T-helper 2 cell treated with Interferon-gamma antibody and Interleukin-4, amounts not matched to agents 5 μg/mL and 100 μg/mL, for 36 hours (primary cell): ENCODE measurements around the gene DOCK11.

Source experiments
- DNase-seq: peaks from one replicate; pipeline ENCODE4 v3.0.0; 2021; ENCODE audit warnings: low spot score
- H3K27ac Mint-ChIP-seq: one replicate; pipeline ENCODE4 v1.8.0; 2021; ENCODE audit warnings: mild to moderate bottlenecking, mixed read lengths
- H3K27me3 Mint-ChIP-seq: one replicate; pipeline ENCODE4 v1.8.0; 2021; ENCODE audit warnings: low read depth, mixed read lengths
- H3K36me3 Mint-ChIP-seq: one replicate; pipeline ENCODE4 v1.8.0; 2021; ENCODE audit warnings: low read depth, mixed read lengths
- H3K4me1 Mint-ChIP-seq: one replicate; pipeline ENCODE4 v1.8.0; 2021; ENCODE audit warnings: low read depth, mixed read lengths
- H3K4me3 Mint-ChIP-seq: one replicate; pipeline ENCODE4 v1.8.0; 2022; ENCODE audit warnings: mild to moderate bottlenecking, moderate library complexity, mixed read lengths
- H3K9me3 Mint-ChIP-seq: one replicate; pipeline ENCODE4 v1.8.0; 2021; ENCODE audit warnings: mixed read lengths

The DOCK11 gene

GRCh38 chrX:118530219-118530911, 34.8 kb downstream of the DOCK11 start:
- Mint-ChIP-seq H3K27me3 (no peaks in the 10 kb centered on the region), H3K4me3 (peak overlapping the region; percentile 88), H3K36me3 (peaks cover 25% of the 10 kb centered on the region), H3K4me1 (peaks cover 68% of the 10 kb centered on the region), H3K27ac (peak overlapping the region; percentile 97), H3K9me3 (no peaks in the 10 kb centered on the region)
- no peak for DNase-seq

- H3K4me1 Mint-ChIP-seq = peaks cover 64% of the 10 kb centered on the region
- H3K27ac Mint-ChIP-seq = peak overlapping the region; percentile 90
- H3K27me3 Mint-ChIP-seq = no peaks in the 10 kb centered on the region
- H3K36me3 Mint-ChIP-seq = peaks cover 15% of the 10 kb centered on the region
- no peak for DNase-seq
- H3K9me3 Mint-ChIP-seq = no peaks in the 10 kb centered on the region
- H3K4me3 Mint-ChIP-seq = peak overlapping the region; percentile 39
These were observed 39.3 kb downstream of the DOCK11 start for GRCh38 chrX:118534716-118535493.

- peak overlapping the region; percentile 65 for H3K4me3 Mint-ChIP-seq
- DNase-seq = no peak
- peak overlapping the region; percentile 90 for H3K27ac Mint-ChIP-seq
- no peaks in the 10 kb centered on the region for H3K9me3 Mint-ChIP-seq
- peaks cover 55% of the 10 kb centered on the region for H3K4me1 Mint-ChIP-seq
- H3K36me3 Mint-ChIP-seq = peaks cover 14% of the 10 kb centered on the region
- H3K27me3 Mint-ChIP-seq = no peaks in the 10 kb centered on the region
These were observed 40.6 kb downstream of the DOCK11 start for GRCh38 chrX:118536204-118536603.

- DNase-seq = peak; percentile 30
- H3K4me1 Mint-ChIP-seq = peaks cover 54% of the 10 kb centered on the region
These were observed 41.3 kb downstream of the DOCK11 start for GRCh38 chrX:118536687-118537461.

GRCh38 chrX:118538386-118538785, 42.8 kb downstream of the DOCK11 start:
- Mint-ChIP-seq H3K36me3 (peaks cover 12% of the 10 kb centered on the region), H3K4me1 (peaks cover 48% of the 10 kb centered on the region), H3K27me3 (no peaks in the 10 kb centered on the region), H3K4me3 (peak overlapping the region; percentile 26), H3K9me3 (no peaks in the 10 kb centered on the region), H3K27ac (no peak overlapping the region)
- no peak for DNase-seq

More at GRCh38 chrX:118536687-118537461, 41.3 kb downstream of the DOCK11 start:
- peaks cover 13% of the 10 kb centered on the region for H3K36me3 Mint-ChIP-seq
- no peaks in the 10 kb centered on the region for H3K27me3 Mint-ChIP-seq
- peak overlapping the region; percentile 65 for H3K4me3 Mint-ChIP-seq
- peak overlapping the region; percentile 90 for H3K27ac Mint-ChIP-seq
- H3K9me3 Mint-ChIP-seq = no peaks in the 10 kb centered on the region

GRCh38 chrX:118540342-118540741, 44.7 kb downstream of the DOCK11 start:
- no peak overlapping the region for H3K4me3 Mint-ChIP-seq
- DNase-seq = no peak
- no peak overlapping the region for H3K27ac Mint-ChIP-seq
- peaks cover 23% of the 10 kb centered on the region for H3K36me3 Mint-ChIP-seq
- no peaks in the 10 kb centered on the region for H3K27me3 Mint-ChIP-seq
- no peaks in the 10 kb centered on the region for H3K9me3 Mint-ChIP-seq
- peaks cover 33% of the 10 kb centered on the region for H3K4me1 Mint-ChIP-seq

- Mint-ChIP-seq H3K4me1 (peaks cover 26% of the 10 kb centered on the region), H3K27ac (no peak overlapping the region), H3K36me3 (peaks cover 26% of the 10 kb centered on the region), H3K27me3 (no peaks in the 10 kb centered on the region), H3K9me3 (no peaks in the 10 kb centered on the region), H3K4me3 (no peak overlapping the region)
- DNase-seq = no peak
These were observed 45.9 kb downstream of the DOCK11 start for GRCh38 chrX:118541482-118541881.

GRCh38 chrX:118545510-118545909, 49.9 kb downstream of the DOCK11 start:
- peaks cover 31% of the 10 kb centered on the region for H3K36me3 Mint-ChIP-seq
- no peak overlapping the region for H3K27ac Mint-ChIP-seq
- no peak for DNase-seq
- H3K4me3 Mint-ChIP-seq = no peak overlapping the region
- peaks cover 4% of the 10 kb centered on the region for H3K4me1 Mint-ChIP-seq
- H3K27me3 Mint-ChIP-seq = no peaks in the 10 kb centered on the region
- no peaks in the 10 kb centered on the region for H3K9me3 Mint-ChIP-seq

GRCh38 chrX:118548841-118549240, 53.2 kb downstream of the DOCK11 start:
- H3K9me3 Mint-ChIP-seq = no peaks in the 10 kb centered on the region
- H3K36me3 Mint-ChIP-seq = peaks cover 35% of the 10 kb centered on the region
- no peak overlapping the region for H3K4me3 Mint-ChIP-seq
- no peak for DNase-seq
- no peaks in the 10 kb centered on the region for H3K27me3 Mint-ChIP-seq
- H3K4me1 Mint-ChIP-seq = peaks cover 8% of the 10 kb centered on the region
- no peak overlapping the region for H3K27ac Mint-ChIP-seq

GRCh38 chrX:118550792-118551191, 55.2 kb downstream of the DOCK11 start:
- Mint-ChIP-seq H3K4me3 (no peak overlapping the region), H3K9me3 (no peaks in the 10 kb centered on the region), H3K27me3 (no peaks in the 10 kb centered on the region), H3K36me3 (peaks cover 32% of the 10 kb centered on the region), H3K27ac (peak overlapping the region; percentile 4), H3K4me1 (peaks cover 16% of the 10 kb centered on the region)
- DNase-seq = no peak

- no peaks in the 10 kb centered on the region for H3K9me3 Mint-ChIP-seq
- no peak overlapping the region for H3K4me3 Mint-ChIP-seq
- H3K27me3 Mint-ChIP-seq = no peaks in the 10 kb centered on the region
- no peak for DNase-seq
- H3K4me1 Mint-ChIP-seq = peaks cover 14% of the 10 kb centered on the region
- no peak overlapping the region for H3K27ac Mint-ChIP-seq
- H3K36me3 Mint-ChIP-seq = peaks cover 32% of the 10 kb centered on the region
These were observed 55.8 kb downstream of the DOCK11 start for GRCh38 chrX:118551426-118551825.

- no peaks in the 10 kb centered on the region for H3K9me3 Mint-ChIP-seq
- H3K27me3 Mint-ChIP-seq = no peaks in the 10 kb centered on the region
- H3K4me1 Mint-ChIP-seq = peaks cover 17% of the 10 kb centered on the region
- no peak overlapping the region for H3K4me3 Mint-ChIP-seq
- DNase-seq = no peak
- peaks cover 36% of the 10 kb centered on the region for H3K36me3 Mint-ChIP-seq
- no peak overlapping the region for H3K27ac Mint-ChIP-seq
These were observed 56.7 kb downstream of the DOCK11 start for GRCh38 chrX:118552121-118552900.

- Mint-ChIP-seq H3K9me3 (no peaks in the 10 kb centered on the region), H3K4me3 (no peak overlapping the region), H3K4me1 (peaks cover 17% of the 10 kb centered on the region), H3K27ac (no peak overlapping the region), H3K36me3 (peaks cover 35% of the 10 kb centered on the region), H3K27me3 (no peaks in the 10 kb centered on the region)
- no peak for DNase-seq
These were observed 57.6 kb downstream of the DOCK11 start for GRCh38 chrX:118553042-118553710.
